ENCODE results near the gene COL4A6.
"Not testable (repeated sequence)": the region's sequence is repeated elsewhere in the genome, so short reads cannot be mapped to it uniquely, and the experiment has no call there.

COL4A6 gene

GRCh38 chrX:108438110-108438623 lies at the start of gene COL4A6:
TSS of gene COL4A6 (minus strand) at chrX:108438422. CDS start at chrX:108438196, 226 bp downstream.
- DNase-seq (ENCODE audit: low spot score), result no peak

GRCh38 chrX:108485960-108486359 lies 47.7 kb upstream of the COL4A6 start:
- no peak for DNase-seq (ENCODE audit: low spot score)

GRCh38 chrX:108484251-108484650 lies 46.0 kb upstream of the COL4A6 start:
- DNase-seq (ENCODE audit: low spot score), result no peak

GRCh38 chrX:108481528-108481927 lies 43.3 kb upstream of the COL4A6 start:
- DNase-seq (ENCODE audit: low spot score), result not testable (repeated sequence)

- DNase-seq (ENCODE audit: low spot score), result no peak
These were observed 35.8 kb upstream of the COL4A6 start for GRCh38 chrX:108473979-108474378.

GRCh38 chrX:108468486-108468885 lies 30.3 kb upstream of the COL4A6 start:
- no peak for DNase-seq (ENCODE audit: low spot score)

- DNase-seq (ENCODE audit: low spot score), result peak; percentile 24
These were observed 26.4 kb upstream of the COL4A6 start for GRCh38 chrX:108464604-108465003.

GRCh38 chrX:108456971-108457477 lies 18.8 kb upstream of the COL4A6 start:
- DNase-seq (ENCODE audit: low spot score), result no peak

- no peak for DNase-seq (ENCODE audit: low spot score)
These were observed 15.6 kb upstream of the COL4A6 start for GRCh38 chrX:108453841-108454240.

GRCh38 chrX:108447303-108447702 lies 9.1 kb upstream of the COL4A6 start:
- no peak for DNase-seq (ENCODE audit: low spot score)

GRCh38 chrX:108442901-108443464 lies 4.8 kb upstream of the COL4A6 start:
- DNase-seq (ENCODE audit: low spot score), result no peak

- DNase-seq (ENCODE audit: low spot score), result no peak
These were observed 1.9 kb upstream of the COL4A6 start for GRCh38 chrX:108439961-108440696.

- peak; percentile 83 for DNase-seq (ENCODE audit: low spot score)
These were observed 1.3 kb upstream of the COL4A6 start, which contains the start of gene COL4A5 for GRCh38 chrX:108439426-108439942. TSS of gene COL4A5 (plus strand) at chrX:108439838. CDS start at chrX:108440126, 288 bp downstream.

GRCh38 chrX:108437349-108438109 lies 693 bp downstream of the COL4A6 start:
- DNase-seq (ENCODE audit: low spot score), result no peak

GRCh38 chrX:108435261-108435660 lies 3.0 kb downstream of the COL4A6 start:
- DNase-seq (ENCODE audit: low spot score), result no peak

GRCh38 chrX:108426262-108426661 lies 12.0 kb downstream of the COL4A6 start:
- no peak for DNase-seq (ENCODE audit: low spot score)

GRCh38 chrX:108420481-108420880 lies 17.7 kb downstream of the COL4A6 start:
- no peak for DNase-seq (ENCODE audit: low spot score)

GRCh38 chrX:108419401-108419800 lies 18.8 kb downstream of the COL4A6 start:
- no peak for DNase-seq (ENCODE audit: low spot score)

- no peak for DNase-seq (ENCODE audit: low spot score)
These were observed 21.0 kb downstream of the COL4A6 start for GRCh38 chrX:108417257-108417656.

- DNase-seq (ENCODE audit: low spot score), result no peak
These were observed 22.3 kb downstream of the COL4A6 start for GRCh38 chrX:108415891-108416290.

- DNase-seq (ENCODE audit: low spot score), result no peak
These were observed 23.1 kb downstream of the COL4A6 start for GRCh38 chrX:108415146-108415545.

GRCh38 chrX:108412783-108413182 lies 25.4 kb downstream of the COL4A6 start:
- DNase-seq (ENCODE audit: low spot score), result no peak
